H9 (cell line): ENCODE measurements around the gene SULT1A2. TPM values are rescaled to one million over a fixed set of nuclear protein-coding genes. Genes with fewer than 3 reads are reported as not detected.
A peak's percentile ranks its signal among the peaks of the same experiment; 100 is the strongest.

ENCODE experiments used
- DNase-seq: peaks from one replicate; pipeline ENCODE4 v3.0.0-alpha.2; 2017
- H2AFZ ChIP-seq: one replicate; pipeline ENCODE4 v1.6.1; 2013; ENCODE audit warnings: mild to moderate bottlenecking, low read length, control low read depth, moderate library complexity
- H2AK5ac ChIP-seq: 2 replicates; pipeline ENCODE4 v1.6.1; 2013; ENCODE audit warnings: low read length, control low read depth, mixed read lengths; ENCODE audit not compliant: insufficient read length
- H2BK120ac ChIP-seq: one replicate; pipeline ENCODE4 v1.6.1; 2013; ENCODE audit warnings: low read depth, mild to moderate bottlenecking, low read length, control low read depth, inconsistent platforms; ENCODE audit not compliant: poor library complexity, severe bottlenecking
- H2BK12ac ChIP-seq: 2 replicates; pipeline ENCODE4 v1.6.1; 2013; ENCODE audit warnings: low read length, control low read depth, mixed read lengths, low read depth; ENCODE audit not compliant: insufficient read length
- H2BK15ac ChIP-seq: 2 replicates; pipeline ENCODE4 v1.6.1; 2013; ENCODE audit warnings: low read depth, low read length, control low read depth
- H2BK20ac ChIP-seq: one replicate; pipeline ENCODE4 v1.6.1; 2013; ENCODE audit warnings: low read depth, mild to moderate bottlenecking, low read length, control low read depth, inconsistent platforms; ENCODE audit not compliant: poor library complexity, severe bottlenecking
- H2BK5ac ChIP-seq: 2 replicates; pipeline ENCODE4 v1.6.1; 2013; ENCODE audit warnings: low read length, control low read depth, mixed read lengths; ENCODE audit not compliant: insufficient read length
- H3K14ac ChIP-seq: 2 replicates; pipeline ENCODE4 v1.6.1; 2013; ENCODE audit warnings: low read length, control low read depth; ENCODE audit not compliant: insufficient read depth
- H3K18ac ChIP-seq: 2 replicates; pipeline ENCODE4 v1.6.1; 2013; ENCODE audit warnings: low read depth, mild to moderate bottlenecking, mixed read lengths, low read length, control low read depth; ENCODE audit not compliant: insufficient read length
- H3K23ac ChIP-seq: 2 replicates; pipeline ENCODE4 v1.6.1; 2013; ENCODE audit warnings: low read length, control low read depth, mixed read lengths, low read depth; ENCODE audit not compliant: insufficient read length
- H3K23me2 ChIP-seq: 2 replicates; pipeline ENCODE4 v1.6.1; 2013; ENCODE audit warnings: low read depth, mild to moderate bottlenecking, mixed read lengths, low read length, control low read depth; ENCODE audit not compliant: insufficient read length, poor library complexity, severe bottlenecking
- H3K27ac ChIP-seq: 2 replicates; pipeline ENCODE4 v1.5.1; 2013; ENCODE audit warnings: low read length, control low read depth, mixed read lengths, low read depth; ENCODE audit not compliant: insufficient read length
- H3K27me3 ChIP-seq: 2 replicates; pipeline ENCODE4 v1.6.1; 2013; ENCODE audit warnings: low read length, control low read depth, inconsistent platforms; ENCODE audit not compliant: insufficient read depth
- H3K4ac ChIP-seq: 2 replicates; pipeline ENCODE4 v1.6.1; 2013; ENCODE audit warnings: low read depth, mild to moderate bottlenecking, control low read depth, inconsistent platforms, low read length, moderate library complexity
- H3K4me1 ChIP-seq: 2 replicates; pipeline ENCODE4 v1.6.1; 2013; ENCODE audit warnings: low read length, control low read depth, inconsistent platforms; ENCODE audit not compliant: insufficient read depth
- H3K4me2 ChIP-seq: 2 replicates; pipeline ENCODE4 v1.6.1; 2013; ENCODE audit warnings: low read length, control low read depth, mixed read lengths; ENCODE audit not compliant: insufficient read length, insufficient read depth
- H3K56ac ChIP-seq: 2 replicates; pipeline ENCODE4 v1.6.1; 2013; ENCODE audit warnings: low read depth, mild to moderate bottlenecking, mixed read lengths, low read length, control low read depth; ENCODE audit not compliant: insufficient read length
- H3K79me1 ChIP-seq: 2 replicates; pipeline ENCODE4 v1.6.1; 2013; ENCODE audit warnings: low read depth, mild to moderate bottlenecking, moderate library complexity, low read length, control low read depth, inconsistent platforms; ENCODE audit not compliant: insufficient read depth, poor library complexity, severe bottlenecking
- H3K79me2 ChIP-seq: 2 replicates; pipeline ENCODE4 v1.6.1; 2013; ENCODE audit warnings: low read length, control low read depth, inconsistent platforms; ENCODE audit not compliant: insufficient read depth
- H3K9ac ChIP-seq: 2 replicates; pipeline ENCODE4 v1.6.1; 2013; ENCODE audit warnings: low read length, control low read depth, mixed read lengths; ENCODE audit not compliant: insufficient read length; ENCODE audit errors: extremely low read depth
- H3K9me3 ChIP-seq: one replicate; pipeline ENCODE4 v1.6.1; 2013; ENCODE audit warnings: low read depth, low read length, inconsistent platforms; ENCODE audit not compliant: control insufficient read depth
- H3T11ph ChIP-seq: one replicate; pipeline ENCODE4 v1.6.1; 2013; ENCODE audit warnings: mild to moderate bottlenecking, low read length, control low read depth, inconsistent platforms
- H4K20me1 ChIP-seq: one replicate; pipeline ENCODE4 v1.6.1; 2013; ENCODE audit not compliant: control insufficient read depth, insufficient read length, insufficient read depth
- H4K5ac ChIP-seq: 2 replicates; pipeline ENCODE4 v1.6.1; 2013; ENCODE audit warnings: low read depth, mild to moderate bottlenecking, mixed read lengths, low read length, control low read depth; ENCODE audit not compliant: insufficient read length
- H4K8ac ChIP-seq: replicated peaks from 2 replicates; pipeline ENCODE4 v1.6.1; 2013; ENCODE audit warnings: low read length, control low read depth, mixed read lengths, low read depth; ENCODE audit not compliant: insufficient read length
- H4K91ac ChIP-seq: 2 replicates; pipeline ENCODE4 v1.6.1; 2013; ENCODE audit warnings: low read depth, mild to moderate bottlenecking, moderate library complexity, mixed read lengths, low read length, control low read depth; ENCODE audit not compliant: insufficient read length
- H3K27ac Mint-ChIP-seq, 3 experiments: 2 replicates in 2 of 3; 3 replicates in 1 of 3; pipeline ENCODE4 v1.8.0; 2020 to 2021; ENCODE audit warnings: mixed read lengths in 3 of 3, mild to moderate bottlenecking in 1 of 3, moderate library complexity in 1 of 3
- H3K27me3 Mint-ChIP-seq: 2 replicates; pipeline ENCODE4 v1.8.0; 2021; ENCODE audit warnings: low read depth, mild to moderate bottlenecking, moderate library complexity, mixed read lengths
- H3K36me3 Mint-ChIP-seq, 3 experiments: 2 replicates in 2 of 3; 3 replicates in 1 of 3; pipeline ENCODE4 v1.8.0; 2020 to 2021; ENCODE audit warnings: low read depth in 3 of 3, mixed read lengths in 3 of 3; ENCODE audit not compliant: insufficient read depth in 1 of 3
- H3K4me1 Mint-ChIP-seq, 2 experiments: 2 replicates each; pipeline ENCODE4 v1.8.0; 2020; ENCODE audit warnings: mixed read lengths in 2 of 2
- H3K4me3 Mint-ChIP-seq, 2 experiments: 2 replicates in 1 of 2; 3 replicates in 1 of 2; pipeline ENCODE4 v1.8.0; 2020 to 2021; ENCODE audit warnings: mild to moderate bottlenecking in 2 of 2, mixed read lengths in 2 of 2, moderate library complexity in 1 of 2
- H3K9me3 Mint-ChIP-seq, 2 experiments: 2 replicates in 1 of 2; 3 replicates in 1 of 2; pipeline ENCODE4 v1.8.0; 2020; ENCODE audit warnings: mild to moderate bottlenecking in 2 of 2, mixed read lengths in 2 of 2, moderate library complexity in 1 of 2
- WGBS: extraction: QIAGEN DNeasy Blood & Tissue Kit; methylation state at CpG from one replicate; pipeline ENCODE4 v1.1.7; 2013; ENCODE audit warnings: missing lambda C conversion rate, low lambda C conversion rate, mixed read lengths; ENCODE audit not compliant: insufficient read length; ENCODE audit errors: extremely low coverage; 5-methylcytosine and 5-hydroxymethylcytosine counted together
- total RNA-seq: library from RNA; stranded (reverse); gene quantifications from 2 replicates; pipeline ENCODE4 v1.2.1, GENCODE V29; 2021
- TF ChIP-seq, protein P1 (sequence below): fragments of 200-600 bp; sonication (generic); conservative IDR thresholded peaks from 3 replicates; pipeline ENCODE4 v1.8.0; 2021; ENCODE audit warnings: antibody characterized with exemption, mild to moderate bottlenecking

SULT1A2 gene
- total RNA-seq, 1 experiment from 2014 or later: 0.66 TPM

DNA sequence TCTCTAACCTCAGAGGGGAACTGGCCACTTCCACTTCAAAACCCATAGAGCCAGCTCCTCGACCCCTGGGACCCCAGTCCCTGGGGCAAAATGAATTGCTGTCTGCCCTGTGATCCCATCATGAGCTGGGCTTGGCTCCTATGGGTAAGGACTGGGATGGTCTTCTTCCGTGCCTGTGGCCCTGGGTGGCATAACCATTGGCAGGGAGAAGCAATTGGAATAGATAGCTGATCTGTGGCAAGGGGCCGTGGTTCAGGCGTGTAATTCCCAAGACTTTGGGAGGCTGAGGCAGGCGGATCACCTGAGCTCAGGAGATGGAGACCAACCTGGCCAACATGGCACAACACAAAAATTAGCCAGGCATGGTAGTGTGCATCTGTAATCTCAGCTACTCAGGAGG is 4.3 kb downstream of the SULT1A2 start:
- Histone ChIP-seq H3K79me2 (no peaks in the 10 kb centered on the region), H3K14ac (no peak overlapping the region), H2BK5ac (no peak overlapping the region), H3K23me2 (no peaks in the 10 kb centered on the region), H4K5ac (no peak overlapping the region), H2BK15ac (no peak overlapping the region), H2BK120ac (no peak overlapping the region), H3K23ac (no peak overlapping the region), H3K9ac (no peak overlapping the region), H3K9me3 (no peaks in the 10 kb centered on the region), H4K20me1 (no peaks in the 10 kb centered on the region), H2BK20ac (no peak overlapping the region), H3K4me1 (no peaks in the 10 kb centered on the region; the same call in 1 of the 2 replicates), H3K4ac (no peak overlapping the region), H3K27me3 (no peaks in the 10 kb centered on the region), H4K8ac (no peak overlapping the region), H4K91ac (no peak overlapping the region), H3K27ac (no peak overlapping the region), H3K79me1 (no peaks in the 10 kb centered on the region), H2AK5ac (no peak overlapping the region), H3K4me2 (no peak overlapping the region), H3K18ac (no peak overlapping the region), H3K56ac (no peak overlapping the region), H2BK12ac (no peak overlapping the region), H2AFZ (no peak overlapping the region), H3T11ph (no peak overlapping the region)
- Mint-ChIP-seq H3K9me3 (no peaks in the 10 kb centered on the region), H3K4me3 (no peak overlapping the region), H3K36me3 (peaks cover 13 to 37% (median 23%) of the 10 kb centered on the region in 3 experiments), H3K27ac (peak overlapping the region in 1 of 3 experiments; percentile 73; a peak in 1 of 7 replicates), H3K27me3 (no peaks in the 10 kb centered on the region), H3K4me1 (peaks cover 14 to 17% of the 10 kb centered on the region in 2 experiments)
- WGBS: no CpG with 5 or more reads among the region's 5 CpGs
- no peak for DNase-seq
- TF ChIP-seq, protein P1, sequence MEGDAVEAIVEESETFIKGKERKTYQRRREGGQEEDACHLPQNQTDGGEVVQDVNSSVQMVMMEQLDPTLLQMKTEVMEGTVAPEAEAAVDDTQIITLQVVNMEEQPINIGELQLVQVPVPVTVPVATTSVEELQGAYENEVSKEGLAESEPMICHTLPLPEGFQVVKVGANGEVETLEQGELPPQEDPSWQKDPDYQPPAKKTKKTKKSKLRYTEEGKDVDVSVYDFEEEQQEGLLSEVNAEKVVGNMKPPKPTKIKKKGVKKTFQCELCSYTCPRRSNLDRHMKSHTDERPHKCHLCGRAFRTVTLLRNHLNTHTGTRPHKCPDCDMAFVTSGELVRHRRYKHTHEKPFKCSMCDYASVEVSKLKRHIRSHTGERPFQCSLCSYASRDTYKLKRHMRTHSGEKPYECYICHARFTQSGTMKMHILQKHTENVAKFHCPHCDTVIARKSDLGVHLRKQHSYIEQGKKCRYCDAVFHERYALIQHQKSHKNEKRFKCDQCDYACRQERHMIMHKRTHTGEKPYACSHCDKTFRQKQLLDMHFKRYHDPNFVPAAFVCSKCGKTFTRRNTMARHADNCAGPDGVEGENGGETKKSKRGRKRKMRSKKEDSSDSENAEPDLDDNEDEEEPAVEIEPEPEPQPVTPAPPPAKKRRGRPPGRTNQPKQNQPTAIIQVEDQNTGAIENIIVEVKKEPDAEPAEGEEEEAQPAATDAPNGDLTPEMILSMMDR: no peak
